Measurements from ENCODE around the gene CAMKK1. TPM values are rescaled to one million over a fixed set of nuclear protein-coding genes. Genes with fewer than 3 reads are reported as not detected.

CAMKK1 gene
- total RNA-seq, 2 experiments from 2014 or later: 3.4 to 4.0 TPM

GRCh38 chr17:3817851-3818605, 74.8 kb downstream of the CAMKK1 start:
- no peak overlapping the region for H3K4me3 Mint-ChIP-seq
- H3K9me3 Mint-ChIP-seq: no peaks in the 10 kb centered on the region
- no peaks in the 10 kb centered on the region for H3K27me3 Mint-ChIP-seq
- H3K27ac Mint-ChIP-seq: no peak overlapping the region
- H3K36me3 Mint-ChIP-seq (ENCODE audit: low read depth): peaks cover 46% of the 10 kb centered on the region
- no peak for DNase-seq
- no peaks in the 10 kb centered on the region for H3K4me1 Mint-ChIP-seq
- POLR2A ChIA-PET: no interaction called here
- CTCF ChIA-PET: interaction anchor here (2.6 kb wide), 1 partner anchor 80 kb away, joined by 18 read pairs; no protein-coding TSS in a partner anchor

- CTCF ChIA-PET: interaction anchor here (0.6 to 2.6 kb wide), 5 partner anchors 10 to 78 kb away, joined by 3 to 18 read pairs (median 4); partner anchors contain the start of gene NCBP3
- DNase-seq: no peak
- no peaks in the 10 kb centered on the region for H3K4me1 Mint-ChIP-seq
- no peaks in the 10 kb centered on the region for H3K9me3 Mint-ChIP-seq
- no peak overlapping the region for H3K27ac Mint-ChIP-seq
- H3K27me3 Mint-ChIP-seq: no peaks in the 10 kb centered on the region
- no peak overlapping the region for H3K4me3 Mint-ChIP-seq
- POLR2A ChIA-PET: no interaction called here
- H3K36me3 Mint-ChIP-seq (ENCODE audit: low read depth): peaks cover 46% of the 10 kb centered on the region
Observed at GRCh38 chr17:3815925-3816324, 76.9 kb downstream of the CAMKK1 start.

- ChIA-PET CTCF (interaction anchor here (0.6 to 1.9 kb wide), 2 partner anchors 21 to 31 kb away, joined by 4 read pairs; partner anchors contain the start of gene NCBP3), POLR2A (no interaction called here)
- Mint-ChIP-seq H3K9me3 (no peaks in the 10 kb centered on the region), H3K36me3 (ENCODE audit: low read depth) (peaks cover 43% of the 10 kb centered on the region), H3K27me3 (no peaks in the 10 kb centered on the region), H3K27ac (no peak overlapping the region), H3K4me1 (no peaks in the 10 kb centered on the region), H3K4me3 (no peak overlapping the region)
- no peak for DNase-seq
Observed at GRCh38 chr17:3815122-3815521, 77.7 kb downstream of the CAMKK1 start.

- Mint-ChIP-seq H3K27ac (no peak overlapping the region), H3K36me3 (ENCODE audit: low read depth) (peaks cover 47% of the 10 kb centered on the region), H3K4me3 (no peak overlapping the region), H3K27me3 (no peaks in the 10 kb centered on the region), H3K9me3 (no peaks in the 10 kb centered on the region), H3K4me1 (no peaks in the 10 kb centered on the region)
- ChIA-PET CTCF (interaction anchor here (0.6 to 1.9 kb wide), 2 partner anchors 32 to 182 kb away, joined by 3 to 4 read pairs; partner anchors contain the start of gene NCBP3), POLR2A (no interaction called here)
- DNase-seq: no peak
Observed at GRCh38 chr17:3814361-3814760, 78.5 kb downstream of the CAMKK1 start.

- H3K27me3 Mint-ChIP-seq: no peaks in the 10 kb centered on the region
- H3K27ac Mint-ChIP-seq: no peak overlapping the region
- H3K4me1 Mint-ChIP-seq: no peaks in the 10 kb centered on the region
- no peak for DNase-seq
- H3K9me3 Mint-ChIP-seq: no peaks in the 10 kb centered on the region
- ChIA-PET CTCF (interaction anchor here (5.0 kb wide), 1 partner anchor 76 kb away, joined by 18 read pairs; no protein-coding TSS in a partner anchor), POLR2A (no interaction called here)
- H3K36me3 Mint-ChIP-seq (ENCODE audit: low read depth): peaks cover 45% of the 10 kb centered on the region
- H3K4me3 Mint-ChIP-seq: no peak overlapping the region
Observed at GRCh38 chr17:3813171-3813570, 79.7 kb downstream of the CAMKK1 start.

GRCh38 chr17:3812771-3813170, 80.1 kb downstream of the CAMKK1 start:
- H3K36me3 Mint-ChIP-seq (ENCODE audit: low read depth): peaks cover 46% of the 10 kb centered on the region
- no peak for DNase-seq

GRCh38 chr17:3812284-3812683, 80.6 kb downstream of the CAMKK1 start:
- no peak for DNase-seq
- no peaks in the 10 kb centered on the region for H3K9me3 Mint-ChIP-seq
- ChIA-PET POLR2A (no interaction called here), CTCF (interaction anchor here (1.1 to 5.0 kb wide), 2 partner anchors 32 to 75 kb away, joined by 3 to 18 read pairs; no protein-coding TSS in a partner anchor)
- no peaks in the 10 kb centered on the region for H3K27me3 Mint-ChIP-seq
- no peak overlapping the region for H3K4me3 Mint-ChIP-seq
- no peak overlapping the region for H3K27ac Mint-ChIP-seq
- H3K4me1 Mint-ChIP-seq: no peaks in the 10 kb centered on the region
- peaks cover 49% of the 10 kb centered on the region for H3K36me3 Mint-ChIP-seq (ENCODE audit: low read depth)

More at GRCh38 chr17:3812771-3813170, 80.1 kb downstream of the CAMKK1 start:
- H3K27ac Mint-ChIP-seq: no peak overlapping the region
- no peaks in the 10 kb centered on the region for H3K9me3 Mint-ChIP-seq
- ChIA-PET POLR2A (no interaction called here), CTCF (interaction anchor here (1.1 to 5.0 kb wide), 2 partner anchors 31 to 75 kb away, joined by 3 to 18 read pairs; no protein-coding TSS in a partner anchor)
- H3K4me1 Mint-ChIP-seq: no peaks in the 10 kb centered on the region
- no peak overlapping the region for H3K4me3 Mint-ChIP-seq
- no peaks in the 10 kb centered on the region for H3K27me3 Mint-ChIP-seq

Other genes starting within 250 kb of the CAMKK1 start
- 10 to 100 TPM; 17.4 to 18.4 TPM for gene TAX1BP3, start 224.5 kb downstream of the CAMKK1 start, total RNA-seq
- 10 to 100 TPM; 34.8 to 37.3 TPM for gene EMC6, start 224.2 kb downstream of the CAMKK1 start, total RNA-seq
- 10 to 100 TPM; 33.6 to 39.4 TPM for gene P2RX5, start 196.9 kb downstream of the CAMKK1 start, total RNA-seq
- 10 to 100 TPM; 27.6 to 31.2 TPM for gene HASPIN, start 169.2 kb downstream of the CAMKK1 start, total RNA-seq
- gene ITGAE, start 91.9 kb downstream of the CAMKK1 start, total RNA-seq: 10 to 100 TPM; 18.3 to 20.9 TPM
- gene NCBP3, start 46.8 kb downstream of the CAMKK1 start, total RNA-seq: 10 to 100 TPM; 43.6 to 43.7 TPM
- gene P2RX1, start 23.4 kb upstream of the CAMKK1 start, total RNA-seq: under 1 TPM in 1 of 2 experiments, not detected in 1; 0.12 TPM
- gene ATP2A3, start 71.4 kb upstream of the CAMKK1 start, total RNA-seq: 100 to 1,000 TPM; 294 to 329 TPM
- 10 to 100 TPM; 62.5 to 66.2 TPM for gene ZZEF1, start 250.0 kb upstream of the CAMKK1 start, total RNA-seq